K562 (cell line): ENCODE measurements around the gene MCM9.

ENCODE experiments used
- CBFB ChIP-seq: sonication (generic); formaldehyde crosslinking; IDR thresholded peaks from 2 replicates; pipeline ENCODE4 v1.4.0; 2020; ENCODE audit warnings: mild to moderate bottlenecking, missing genetic modification reagents
- CTCF ChIP-seq, 3 experiments: IDR thresholded peaks in 2 of 3; conservative IDR thresholded peaks in 1 of 3; 2 replicates each; pipeline ENCODE4 v1.5.1; 2011 to 2012; ENCODE audit warnings: low read length in 3 of 3, mild to moderate bottlenecking in 3 of 3, control low read depth in 2 of 3, improper control_type of control experiment in 1 of 3, inconsistent platforms in 1 of 3, low read depth in 1 of 3, mixed read lengths in 1 of 3, moderate library complexity in 1 of 3; ENCODE audit not compliant: insufficient read depth in 2 of 3
- ETV1 ChIP-seq: fragments of 450-650 bp; conservative IDR thresholded peaks from 2 replicates; pipeline ENCODE4 v1.6.1; 2016; ENCODE audit warnings: missing genetic modification characterization, control low read depth, low read depth, missing compliant biosample characterization
- POLR2AphosphoS5 ChIP-seq: IDR thresholded peaks from 2 replicates; pipeline ENCODE4 v1.6.1; 2011; ENCODE audit warnings: mild to moderate bottlenecking, low read depth, low read length, moderate library complexity; ENCODE audit not compliant: control insufficient read depth, insufficient read depth
- RFX5 ChIP-seq: IDR thresholded peaks from 2 replicates; pipeline ENCODE4 v1.6.1; 2011; ENCODE audit warnings: low read depth, mild to moderate bottlenecking, improper control_type of control experiment, low read length
- TBP ChIP-seq: optimal IDR thresholded peaks from 2 replicates; pipeline ENCODE3; 2011; ENCODE audit warnings: low read depth, low read length, improper control_type of control experiment
- ZBTB33 ChIP-seq: sonication (generic); formaldehyde crosslinking; IDR thresholded peaks from 2 replicates; pipeline ENCODE4 v1.8.1; 2023; ENCODE audit warnings: mild to moderate bottlenecking, missing genetic modification reagents
- TF ChIP-seq, protein P1 (sequence below): fragments of 150-350 bp; IDR thresholded peaks from 2 replicates; pipeline ENCODE4 v1.6.1; 2014; ENCODE audit warnings: low read depth, mild to moderate bottlenecking, low read length, borderline replicate concordance
- TF ChIP-seq, protein P2 (sequence below): sonication (generic); formaldehyde crosslinking; IDR thresholded peaks from 2 replicates; pipeline ENCODE4 v1.9.0; 2022; ENCODE audit warnings: mild to moderate bottlenecking, missing genetic modification reagents

DNA sequence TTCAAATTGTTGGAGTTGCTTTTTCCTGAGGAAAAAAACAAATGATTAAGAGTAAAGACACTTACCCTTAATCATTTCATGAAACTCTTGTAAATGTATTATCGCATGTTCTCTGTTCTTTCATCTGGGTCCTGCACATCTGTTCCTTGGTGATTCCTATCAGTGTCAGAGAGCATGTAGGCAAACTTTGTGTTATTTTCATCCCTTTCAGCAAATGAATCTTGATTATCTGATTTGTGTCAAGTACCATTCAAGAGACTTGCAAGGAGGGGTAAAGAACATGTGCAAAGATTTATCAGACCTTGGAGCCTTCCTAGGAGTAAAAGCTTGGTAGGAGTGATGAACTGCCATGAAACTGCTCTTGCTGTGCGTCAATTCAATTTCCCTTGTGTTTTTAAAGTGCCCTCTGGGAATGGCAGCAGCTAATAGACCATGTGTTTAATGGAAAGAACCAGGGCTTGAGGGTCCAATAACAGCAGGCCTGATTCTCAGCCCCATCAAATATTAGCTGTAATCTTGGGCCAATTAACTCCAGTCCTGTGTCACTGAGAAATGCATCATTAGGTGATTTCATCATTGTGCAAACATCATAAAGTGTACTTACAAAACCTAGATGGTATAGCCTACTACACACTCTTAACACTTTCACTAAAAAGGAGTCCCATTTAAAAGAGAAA is 164.7 kb downstream of the MCM9 start:
- TF ChIP-seq CTCF (IDR thresholded peaks at IDR 0.05 in 2 of 3, conservative IDR thresholded peaks at IDR 0.05 in 1 of 3; ENCODE audit: insufficient read depth in 2 of 3, low read depth in 1 of 3, low read length in 3 of 3) (no peak), CBFB (CRISPR knock-in tag) (no peak), POLR2AphosphoS5 (no peak), RFX5 (no peak), ETV1 (tag) (no peak), ZBTB33 (CRISPR knock-in tag) (no peak), TBP (no peak)
- TF ChIP-seq, protein P1, sequence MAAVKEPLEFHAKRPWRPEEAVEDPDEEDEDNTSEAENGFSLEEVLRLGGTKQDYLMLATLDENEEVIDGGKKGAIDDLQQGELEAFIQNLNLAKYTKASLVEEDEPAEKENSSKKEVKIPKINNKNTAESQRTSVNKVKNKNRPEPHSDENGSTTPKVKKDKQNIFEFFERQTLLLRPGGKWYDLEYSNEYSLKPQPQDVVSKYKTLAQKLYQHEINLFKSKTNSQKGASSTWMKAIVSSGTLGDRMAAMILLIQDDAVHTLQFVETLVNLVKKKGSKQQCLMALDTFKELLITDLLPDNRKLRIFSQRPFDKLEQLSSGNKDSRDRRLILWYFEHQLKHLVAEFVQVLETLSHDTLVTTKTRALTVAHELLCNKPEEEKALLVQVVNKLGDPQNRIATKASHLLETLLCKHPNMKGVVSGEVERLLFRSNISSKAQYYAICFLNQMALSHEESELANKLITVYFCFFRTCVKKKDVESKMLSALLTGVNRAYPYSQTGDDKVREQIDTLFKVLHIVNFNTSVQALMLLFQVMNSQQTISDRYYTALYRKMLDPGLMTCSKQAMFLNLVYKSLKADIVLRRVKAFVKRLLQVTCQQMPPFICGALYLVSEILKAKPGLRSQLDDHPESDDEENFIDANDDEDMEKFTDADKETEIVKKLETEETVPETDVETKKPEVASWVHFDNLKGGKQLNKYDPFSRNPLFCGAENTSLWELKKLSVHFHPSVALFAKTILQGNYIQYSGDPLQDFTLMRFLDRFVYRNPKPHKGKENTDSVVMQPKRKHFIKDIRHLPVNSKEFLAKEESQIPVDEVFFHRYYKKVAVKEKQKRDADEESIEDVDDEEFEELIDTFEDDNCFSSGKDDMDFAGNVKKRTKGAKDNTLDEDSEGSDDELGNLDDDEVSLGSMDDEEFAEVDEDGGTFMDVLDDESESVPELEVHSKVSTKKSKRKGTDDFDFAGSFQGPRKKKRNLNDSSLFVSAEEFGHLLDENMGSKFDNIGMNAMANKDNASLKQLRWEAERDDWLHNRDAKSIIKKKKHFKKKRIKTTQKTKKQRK, result no peak
- TF ChIP-seq, protein P2, sequence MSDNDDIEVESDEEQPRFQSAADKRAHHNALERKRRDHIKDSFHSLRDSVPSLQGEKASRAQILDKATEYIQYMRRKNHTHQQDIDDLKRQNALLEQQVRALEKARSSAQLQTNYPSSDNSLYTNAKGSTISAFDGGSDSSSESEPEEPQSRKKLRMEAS (CRISPR knock-in tag), result no peak
